ENCODE data around the gene BTG3. TPM values are rescaled to one million over a fixed set of nuclear protein-coding genes. Genes with fewer than 3 reads are reported as not detected.

Gene BTG3, protein sequence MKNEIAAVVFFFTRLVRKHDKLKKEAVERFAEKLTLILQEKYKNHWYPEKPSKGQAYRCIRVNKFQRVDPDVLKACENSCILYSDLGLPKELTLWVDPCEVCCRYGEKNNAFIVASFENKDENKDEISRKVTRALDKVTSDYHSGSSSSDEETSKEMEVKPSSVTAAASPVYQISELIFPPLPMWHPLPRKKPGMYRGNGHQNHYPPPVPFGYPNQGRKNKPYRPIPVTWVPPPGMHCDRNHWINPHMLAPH
- 18.3 to 31.6 TPM (median 28.2 TPM) in 5 replicates for total RNA-seq (2022; extraction: Qiagen RNA extraction; ENCODE audit: low read depth)

DNA sequence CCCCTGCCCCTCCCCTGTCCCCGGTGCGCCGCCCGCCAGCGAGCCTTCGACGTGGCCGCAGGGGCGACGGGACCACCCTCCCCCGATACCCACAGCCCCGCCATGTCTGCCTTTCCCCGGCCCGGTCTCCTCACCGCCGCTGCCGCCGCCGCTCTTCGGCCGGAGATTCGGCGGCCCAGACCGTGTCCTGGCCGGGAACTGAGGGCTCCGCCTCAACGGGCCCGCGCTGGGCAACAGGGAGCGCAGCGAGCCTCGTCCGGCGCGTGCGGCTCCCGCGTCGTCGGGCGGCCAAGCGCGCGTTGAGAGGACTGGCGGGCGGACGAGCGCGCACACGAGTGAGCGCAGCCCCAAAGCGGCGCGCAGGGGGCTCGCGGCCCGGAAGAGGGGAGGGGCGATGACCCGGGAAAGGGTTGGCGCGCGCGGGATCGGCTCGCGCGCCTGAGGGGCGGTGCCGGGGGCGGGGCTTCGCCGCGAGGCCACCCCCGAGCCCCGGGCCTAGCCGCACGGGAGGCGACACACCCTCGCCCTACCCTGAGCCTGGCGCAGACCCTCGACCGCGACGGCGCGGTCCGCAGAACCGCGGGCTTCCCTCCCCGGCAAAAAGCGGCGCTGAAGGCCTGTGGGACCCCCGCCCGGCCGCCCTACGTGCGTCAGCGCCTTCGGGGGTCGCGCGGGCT lies at the start of gene BTG3:
TSS of gene BTG3 (minus strand) at position 337 of the 677 bp plus-strand sequence. CDS start 3,757 bp downstream, outside the sequence.

Other genes starting within 250 kb of the BTG3 start
- gene CXADR, start 99.9 kb downstream of the BTG3 start, total RNA-seq (2022; extraction: Qiagen RNA extraction; ENCODE audit: low read depth) = 5.8 to 12.1 TPM (median 9.3 TPM) in 5 replicates
- 1.4 to 2.7 TPM (median 1.9 TPM) in 5 replicates for gene C21orf91, start 206.5 kb upstream of the BTG3 start, total RNA-seq (2022; extraction: Qiagen RNA extraction; ENCODE audit: low read depth)